SH-SY5Y (cell line): ENCODE measurements around the gene SYMPK.

Source experiments
- GATA2 ChIP-seq: IDR thresholded peaks from 2 replicates; pipeline ENCODE4 v1.6.1; 2011; ENCODE audit warnings: mild to moderate bottlenecking, low read depth, low read length
- GATA3 ChIP-seq: IDR thresholded peaks from 2 replicates; pipeline ENCODE4 v1.6.1; 2011; ENCODE audit warnings: low read depth, mild to moderate bottlenecking, low read length, moderate library complexity

GRCh38 chr19:45872095-45872919, 9.4 kb upstream of the SYMPK start:
- TF ChIP-seq GATA2 (no peak), GATA3 (no peak)
